NB4 (cell line): ENCODE measurements around the gene DDX27.
A peak's percentile ranks its signal among the peaks of the same experiment; 100 is the strongest.

Experiments used
- DNase-seq: peaks from one replicate; pipeline ENCODE4 v3.0.0; 2010; ENCODE audit warnings: low read depth
- H3K4me3 ChIP-seq: one replicate; pipeline ENCODE4 v1.5.1; 2011; ENCODE audit warnings: mild to moderate bottlenecking, low read depth, low read length, moderate library complexity
- MYC ChIP-seq: IDR thresholded peaks from 2 replicates; pipeline ENCODE4 v1.6.1; 2011; ENCODE audit warnings: low read depth, low read length
- POLR2A ChIP-seq: IDR thresholded peaks from 2 replicates; pipeline ENCODE4 v1.6.1; 2011; ENCODE audit warnings: mild to moderate bottlenecking; ENCODE audit not compliant: insufficient read length; ENCODE audit errors: extremely low read depth
- TF ChIP-seq, protein P1 (sequence below): IDR thresholded peaks from one replicate; pipeline ENCODE4 v1.5.1; 2012; ENCODE audit warnings: low read depth, low read length
- TF ChIP-seq, protein P2 (sequence below): IDR thresholded peaks from 2 replicates; pipeline ENCODE4 v1.6.1; 2011; ENCODE audit warnings: low read depth, low read length

The DDX27 gene

DNA sequence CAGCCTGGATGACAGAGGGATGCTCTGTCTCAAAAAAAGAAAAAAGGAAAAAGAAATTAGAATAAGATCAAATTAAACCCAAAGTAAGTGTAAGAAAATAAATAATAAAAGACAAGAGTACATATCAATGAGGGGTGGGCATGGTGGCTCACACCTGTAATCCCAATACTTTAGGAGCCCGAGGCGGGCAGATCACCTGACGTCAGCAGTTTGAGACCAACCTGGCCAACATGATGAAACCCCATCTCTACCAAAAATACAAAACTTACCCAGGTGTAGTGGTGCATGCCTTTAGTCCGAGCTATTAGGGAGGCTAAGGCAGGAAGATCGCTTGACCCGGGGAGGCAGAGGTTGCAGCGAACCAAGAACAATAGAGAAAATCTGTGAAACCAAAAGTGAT, 16.2 kb upstream of the DDX27 start:
- TF ChIP-seq, protein P1, sequence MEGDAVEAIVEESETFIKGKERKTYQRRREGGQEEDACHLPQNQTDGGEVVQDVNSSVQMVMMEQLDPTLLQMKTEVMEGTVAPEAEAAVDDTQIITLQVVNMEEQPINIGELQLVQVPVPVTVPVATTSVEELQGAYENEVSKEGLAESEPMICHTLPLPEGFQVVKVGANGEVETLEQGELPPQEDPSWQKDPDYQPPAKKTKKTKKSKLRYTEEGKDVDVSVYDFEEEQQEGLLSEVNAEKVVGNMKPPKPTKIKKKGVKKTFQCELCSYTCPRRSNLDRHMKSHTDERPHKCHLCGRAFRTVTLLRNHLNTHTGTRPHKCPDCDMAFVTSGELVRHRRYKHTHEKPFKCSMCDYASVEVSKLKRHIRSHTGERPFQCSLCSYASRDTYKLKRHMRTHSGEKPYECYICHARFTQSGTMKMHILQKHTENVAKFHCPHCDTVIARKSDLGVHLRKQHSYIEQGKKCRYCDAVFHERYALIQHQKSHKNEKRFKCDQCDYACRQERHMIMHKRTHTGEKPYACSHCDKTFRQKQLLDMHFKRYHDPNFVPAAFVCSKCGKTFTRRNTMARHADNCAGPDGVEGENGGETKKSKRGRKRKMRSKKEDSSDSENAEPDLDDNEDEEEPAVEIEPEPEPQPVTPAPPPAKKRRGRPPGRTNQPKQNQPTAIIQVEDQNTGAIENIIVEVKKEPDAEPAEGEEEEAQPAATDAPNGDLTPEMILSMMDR, result no peak
- TF ChIP-seq POLR2A (no peak), MYC (no peak)
- TF ChIP-seq, protein P2, sequence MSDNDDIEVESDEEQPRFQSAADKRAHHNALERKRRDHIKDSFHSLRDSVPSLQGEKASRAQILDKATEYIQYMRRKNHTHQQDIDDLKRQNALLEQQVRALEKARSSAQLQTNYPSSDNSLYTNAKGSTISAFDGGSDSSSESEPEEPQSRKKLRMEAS, result no peak
- no peak for DNase-seq
- H3K4me3 ChIP-seq, result no peak overlapping the region

DNA sequence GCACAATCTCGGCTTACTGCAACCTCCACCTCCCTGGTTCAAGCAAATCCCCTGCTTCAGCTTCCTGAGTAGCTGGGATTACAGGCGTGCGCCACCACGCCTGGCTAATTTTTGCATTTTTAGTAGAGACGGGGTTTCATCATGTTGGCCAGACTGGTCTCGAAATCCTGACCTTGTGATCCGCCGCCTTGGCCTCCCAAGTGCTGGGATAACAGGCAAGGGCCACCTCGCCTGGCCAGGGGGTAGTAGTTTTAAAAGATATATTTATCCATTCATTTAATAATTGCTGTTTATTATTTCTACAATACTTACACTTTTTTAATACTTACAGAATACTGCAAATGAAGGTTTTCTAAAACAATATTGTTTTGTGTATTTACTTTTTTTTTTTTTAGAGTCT, 15.5 kb upstream of the DDX27 start:
- no peak for DNase-seq
- H3K4me3 ChIP-seq, result no peak overlapping the region
- TF ChIP-seq MYC (no peak), POLR2A (no peak)
- TF ChIP-seq, protein P1, result no peak
- TF ChIP-seq, protein P2, result no peak

DNA sequence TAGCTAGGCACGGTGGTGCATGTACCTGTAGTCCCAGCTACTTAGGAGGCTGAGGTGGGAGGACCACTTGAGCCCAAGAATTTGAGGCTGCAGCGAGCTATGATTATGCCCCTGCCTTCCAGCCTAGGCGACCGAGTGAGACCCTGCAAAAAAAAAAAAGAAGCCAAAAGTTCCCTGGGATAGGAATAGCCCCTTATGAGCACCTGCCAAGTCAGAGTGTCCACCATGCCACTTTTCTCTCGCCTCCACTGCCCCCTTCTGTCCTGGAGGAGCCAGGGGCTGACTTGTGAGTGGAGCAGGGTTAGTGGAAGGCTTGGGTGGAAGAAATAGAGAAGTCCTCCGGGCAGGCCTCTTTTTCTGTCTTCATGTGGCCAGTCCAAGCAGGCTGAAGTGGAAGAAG, 12.1 kb upstream of the DDX27 start:
- peak; percentile 60 for DNase-seq
- H3K4me3 ChIP-seq, result no peak overlapping the region
- TF ChIP-seq, protein P2, result no peak
- TF ChIP-seq, protein P1, result peak; percentile 37

DNA sequence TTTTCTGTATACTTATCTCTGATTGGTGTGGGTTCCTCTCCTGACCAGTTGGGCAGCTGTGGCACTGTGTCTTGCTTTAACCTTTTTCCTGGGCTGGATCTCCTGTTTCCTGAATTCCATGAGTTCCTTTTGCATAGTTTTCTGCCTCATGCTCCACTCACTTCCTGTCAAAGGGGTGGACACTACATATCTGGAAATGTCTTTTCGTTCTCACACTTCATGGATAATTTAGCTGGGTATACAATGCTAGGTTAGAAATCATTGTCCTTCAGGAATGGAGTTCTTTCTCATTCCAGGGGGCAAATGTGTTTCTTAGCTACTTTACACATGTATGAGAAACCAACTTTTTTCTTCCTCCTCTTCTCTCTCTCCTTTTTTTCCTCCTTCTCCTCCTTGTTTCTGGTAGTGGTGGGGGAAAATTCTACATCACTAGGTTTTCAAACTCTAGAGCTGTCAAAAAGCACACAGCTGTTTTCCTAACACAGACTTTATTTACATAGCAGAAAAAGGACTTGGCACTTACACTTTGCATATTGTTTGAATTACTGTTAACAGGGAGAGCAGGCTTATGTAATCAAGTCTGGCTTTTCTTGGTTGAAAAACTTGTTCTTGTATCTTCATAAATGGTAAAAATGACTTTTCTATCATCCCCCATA, 9.0 kb upstream of the DDX27 start:
- TF ChIP-seq, protein P2, result no peak
- no peak for TF ChIP-seq MYC
- TF ChIP-seq, protein P1, result no peak
- no peak for TF ChIP-seq POLR2A

DNA sequence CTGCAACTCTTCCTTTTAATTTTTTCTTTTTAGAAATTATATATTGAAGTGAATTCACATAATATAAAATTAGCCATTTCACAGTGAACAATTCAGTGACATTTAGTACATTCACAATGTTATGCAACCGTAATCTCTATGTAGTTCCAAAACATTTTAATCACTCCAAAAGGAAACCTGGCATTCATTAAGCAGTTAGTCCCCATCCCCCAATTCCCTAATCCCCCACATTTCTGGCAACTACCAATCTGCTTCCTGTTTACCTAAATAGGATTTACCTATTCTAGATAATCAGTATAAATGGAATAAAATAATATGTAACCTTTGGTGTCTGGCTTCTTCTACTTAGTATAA, 8.5 kb upstream of the DDX27 start:
- DNase-seq, result no peak
- TF ChIP-seq MYC (no peak), POLR2A (no peak)
- TF ChIP-seq, protein P2, result no peak
- TF ChIP-seq, protein P1, result no peak
- H3K4me3 ChIP-seq, result no peak overlapping the region

More for the DNA sequence above, 9.0 kb upstream of the DDX27 start:
- no peak overlapping the region for H3K4me3 ChIP-seq
- DNase-seq, result no peak

DNA sequence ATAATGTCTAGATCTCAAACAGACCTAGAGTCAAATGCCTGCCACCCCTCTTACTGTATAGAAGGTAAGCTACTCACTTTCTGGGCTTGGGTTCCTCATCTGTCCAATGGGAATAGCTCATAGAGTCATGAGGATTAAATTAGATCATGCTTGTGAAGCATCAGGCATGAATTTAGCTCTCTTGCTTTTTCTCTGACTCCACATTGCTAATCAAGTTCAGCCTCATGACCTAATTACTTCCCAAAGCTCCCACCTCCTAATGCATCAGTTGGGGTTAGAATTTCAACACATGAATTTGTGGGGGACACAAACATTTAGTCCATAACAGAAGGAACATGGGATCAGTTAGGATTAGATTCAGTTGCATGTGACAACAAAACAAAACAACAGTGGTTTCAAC, 4.6 kb upstream of the DDX27 start:
- no peak for DNase-seq
- H3K4me3 ChIP-seq, result no peak overlapping the region
- TF ChIP-seq, protein P1, result no peak
- TF ChIP-seq, protein P2, result no peak
- TF ChIP-seq POLR2A (no peak), MYC (no peak)
